Erythroblast (primary cell): ENCODE data around the gene RGMB.

Source experiments
- GATA1 ChIP-seq: IDR thresholded peaks from 2 replicates; pipeline ENCODE4 v1.6.1; 2011; ENCODE audit warnings: low read depth, mild to moderate bottlenecking, control low read depth, low read length, moderate library complexity
- POLR2A ChIP-seq: IDR thresholded peaks from 2 replicates; pipeline ENCODE4 v1.6.1; 2011; ENCODE audit warnings: mild to moderate bottlenecking, low read length

DNA sequence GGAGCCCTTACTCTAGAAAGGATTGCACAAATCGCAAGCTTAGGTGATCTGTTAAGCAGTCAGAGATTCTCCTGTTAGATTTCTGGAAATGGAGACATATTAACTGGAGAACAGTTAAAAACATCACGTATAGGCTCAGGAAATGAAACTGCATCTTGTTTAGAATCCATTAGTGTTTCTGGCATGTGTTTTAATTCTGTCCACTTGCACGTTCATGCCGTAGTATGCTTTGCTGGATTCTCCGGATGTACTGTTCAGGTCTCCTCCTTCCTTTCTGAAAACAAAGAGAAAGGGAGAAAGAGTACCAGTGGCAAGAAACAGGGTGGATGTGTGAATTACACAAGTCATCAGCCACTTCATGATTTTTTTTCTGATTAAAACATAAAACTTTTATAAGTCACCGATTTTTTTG, 2.5 kb upstream of the RGMB start:
- no peak for TF ChIP-seq POLR2A
- no peak for TF ChIP-seq GATA1
